GM21576 (cell line): ENCODE measurements around the gene AVPI1.
"Not testable (repeated sequence)": the region's sequence is repeated elsewhere in the genome, so short reads cannot be mapped to it uniquely, and the experiment has no call there.

Experiments used
- ATAC-seq: cut with Tn5 transposase; IDR thresholded peaks from one replicate; pipeline ENCODE4 v1.9.1; 2021; ENCODE audit warnings: mild to moderate bottlenecking, moderate library complexity; ENCODE audit not compliant: unreplicated experiment

Gene AVPI1

GRCh38 chr10:97711640-97712572 lies 24.9 kb upstream of the AVPI1 start:
- no peak for ATAC-seq

GRCh38 chr10:97708976-97709946 lies 22.2 kb upstream of the AVPI1 start:
- no peak for ATAC-seq

- ATAC-seq = no peak
These were observed 21.1 kb upstream of the AVPI1 start for GRCh38 chr10:97708167-97708566.

- ATAC-seq = no peak
These were observed 20.3 kb upstream of the AVPI1 start for GRCh38 chr10:97707134-97707861.

GRCh38 chr10:97705006-97705670 lies 18.1 kb upstream of the AVPI1 start:
- no peak for ATAC-seq

- no peak for ATAC-seq
These were observed 17.3 kb upstream of the AVPI1 start for GRCh38 chr10:97704341-97704740.

- ATAC-seq = no peak
These were observed 16.5 kb upstream of the AVPI1 start for GRCh38 chr10:97703398-97704067.

GRCh38 chr10:97701438-97702069 lies 14.5 kb upstream of the AVPI1 start:
- ATAC-seq = no peak

- not testable (repeated sequence) for ATAC-seq
These were observed 11.1 kb upstream of the AVPI1 start for GRCh38 chr10:97698072-97698655.

- ATAC-seq = no peak
These were observed 3.1 kb upstream of the AVPI1 start for GRCh38 chr10:97690133-97690532.

- ATAC-seq = no peak
These were observed 2.5 kb upstream of the AVPI1 start for GRCh38 chr10:97689559-97690020.

GRCh38 chr10:97687785-97688781 lies 1.0 kb upstream of the AVPI1 start:
- no peak for ATAC-seq

- peak; percentile 8 for ATAC-seq
These were observed 610 bp downstream of the AVPI1 start for GRCh38 chr10:97686301-97686961.

- ATAC-seq = no peak
These were observed 1.6 kb downstream of the AVPI1 start for GRCh38 chr10:97685395-97685958.

GRCh38 chr10:97684866-97685394 lies 2.1 kb downstream of the AVPI1 start:
- no peak for ATAC-seq

GRCh38 chr10:97684368-97684713 lies 2.7 kb downstream of the AVPI1 start:
- not testable (repeated sequence) for ATAC-seq
